Airway epithelial cell (primary cell): ENCODE results near the gene TMEM14B. TPM values are rescaled to one million over a fixed set of nuclear protein-coding genes. Genes with fewer than 3 reads are reported as not detected.

Source experiments
- total RNA-seq: library from RNA; depleted of rRNA; stranded (reverse); fragments of >200 nt; gene quantifications from 2 replicates; pipeline ENCODE4 v1.2.3, GENCODE V29; 2015

Gene TMEM14B
- total RNA-seq, result 69.0 and 77.3 TPM in 2 replicates

GRCh38 chr6:10747251-10747972 lies at the start of gene TMEM14B:
Gene TMEM14B (plus strand): TSS chr6:10747805. CDS start chr6:10749246, 1,441 bp downstream.

GRCh38 chr6:10722820-10723566 lies 24.6 kb upstream of the TMEM14B start, which contains the start of gene TMEM14C:
Gene TMEM14C (plus strand): TSS chr6:10723070. CDS start chr6:10724614, 1,544 bp downstream.

Other genes starting within 250 kb of the TMEM14B start
- 4.7 and 5.8 TPM in 2 replicates for gene GCNT2, start 226.5 kb upstream of the TMEM14B start, total RNA-seq
- 1.2 and 4.6 TPM in 2 replicates for gene C6orf52, start 53.2 kb upstream of the TMEM14B start, total RNA-seq
- gene PAK1IP1, start 52.8 kb upstream of the TMEM14B start, total RNA-seq, result 19.0 and 20.2 TPM in 2 replicates
- gene TMEM14C, start 24.7 kb upstream of the TMEM14B start, total RNA-seq, result 124 and 147 TPM in 2 replicates
- gene MAK, start 90.7 kb downstream of the TMEM14B start, total RNA-seq, result 0.07 TPM in 1 of 2 replicates, not detected in the other
- not detected in 2 replicates for gene GCM2, start 134.2 kb downstream of the TMEM14B start, total RNA-seq
- gene SYCP2L, start 139.2 kb downstream of the TMEM14B start, total RNA-seq, result 0.33 and 0.35 TPM in 2 replicates